GM23338 (cell line): ENCODE results near the gene PVR. TPM values are rescaled to one million over a fixed set of nuclear protein-coding genes. Genes with fewer than 3 reads are reported as not detected.

Experiments
- ATAC-seq: fragments of 200-7000 bp; cut with Tn5 transposase; 3 replicates; pipeline ENCODE4 v1.9.1; 2020
- DNase-seq: peaks from one replicate; pipeline ENCODE4 v3.0.0-alpha.2; 2015; ENCODE audit warnings: low spot score
- H2AFZ ChIP-seq: fragments of 200-600 bp; sonication (generic); 2 replicates; pipeline ENCODE4 v1.8.0; 2016; ENCODE audit warnings: antibody characterized with exemption, mild to moderate bottlenecking, moderate library complexity
- H3F3A ChIP-seq: fragments of 200-600 bp; sonication (generic); replicated peaks from 2 replicates; pipeline ENCODE4 v1.8.0; 2017; ENCODE audit warnings: antibody characterized with exemption, mixed run types, low read depth
- H3K27ac ChIP-seq: fragments of 200-600 bp; sonication (generic); 2 replicates; pipeline ENCODE4 v1.6.1; 2016; ENCODE audit warnings: low read depth
- H3K27me3 ChIP-seq: fragments of 200-600 bp; sonication (generic); 2 replicates; pipeline ENCODE4 v1.8.0; 2016; ENCODE audit warnings: mild to moderate bottlenecking, mixed run types, moderate library complexity; ENCODE audit not compliant: insufficient read depth
- H3K36me3 ChIP-seq: fragments of 200-600 bp; sonication (generic); 2 replicates; pipeline ENCODE4 v1.8.0; 2016; ENCODE audit warnings: mild to moderate bottlenecking; ENCODE audit not compliant: insufficient read depth
- H3K4me1 ChIP-seq: fragments of 200-600 bp; sonication (generic); 2 replicates; pipeline ENCODE4 v1.8.0; 2016; ENCODE audit warnings: mild to moderate bottlenecking, moderate library complexity; ENCODE audit not compliant: insufficient read depth
- H3K4me2 ChIP-seq: fragments of 200-600 bp; sonication (generic); 2 replicates; pipeline ENCODE4 v1.7.1; 2017; ENCODE audit warnings: mixed run types
- H3K4me3 ChIP-seq: fragments of 200-600 bp; sonication (generic); 2 replicates; pipeline ENCODE4 v1.6.1; 2016; ENCODE audit warnings: mixed run types
- H3K79me2 ChIP-seq: fragments of 200-600 bp; sonication (generic); replicated peaks from 2 replicates; pipeline ENCODE4 v1.8.0; 2017; ENCODE audit warnings: mild to moderate bottlenecking; ENCODE audit not compliant: insufficient read depth
- H3K9me2 ChIP-seq: fragments of 200-600 bp; sonication (generic); 2 replicates; pipeline ENCODE4 v1.8.0; 2017; ENCODE audit not compliant: insufficient read depth
- H4K20me1 ChIP-seq: fragments of 200-600 bp; sonication (generic); replicated peaks from 2 replicates; pipeline ENCODE4 v1.8.0; 2017; ENCODE audit warnings: mild to moderate bottlenecking; ENCODE audit not compliant: insufficient read depth
- H3K27ac Mint-ChIP-seq: 2 replicates; pipeline ENCODE4 v1.8.0; 2020; ENCODE audit warnings: inconsistent platforms, mild to moderate bottlenecking, moderate library complexity, mixed read lengths
- H3K27me3 Mint-ChIP-seq: 3 replicates; pipeline ENCODE4 v1.8.0; 2022; ENCODE audit warnings: low read depth, mild to moderate bottlenecking, moderate library complexity, mixed read lengths, inconsistent platforms; ENCODE audit not compliant: insufficient read depth, poor library complexity
- H3K36me3 Mint-ChIP-seq: 3 replicates; pipeline ENCODE4 v1.8.0; 2021; ENCODE audit warnings: low read depth, mild to moderate bottlenecking, inconsistent platforms, moderate library complexity, mixed read lengths
- H3K4me1 Mint-ChIP-seq: 3 replicates; pipeline ENCODE4 v1.8.0; 2020; ENCODE audit warnings: mild to moderate bottlenecking, inconsistent platforms, mixed read lengths
- H3K4me3 Mint-ChIP-seq: 3 replicates; pipeline ENCODE4 v1.8.0; 2021; ENCODE audit warnings: moderate library complexity, mild to moderate bottlenecking, inconsistent platforms, mixed read lengths
- H3K9me3 Mint-ChIP-seq: 3 replicates; pipeline ENCODE4 v1.8.0; 2020; ENCODE audit warnings: moderate library complexity, mild to moderate bottlenecking, inconsistent platforms, mixed read lengths
- CREB1 ChIP-seq: fragments of 250-450 bp; sonication (Bioruptor Pico); IDR thresholded peaks from 2 replicates; pipeline ENCODE4 v1.5.0; 2020; ENCODE audit warnings: low read depth, mild to moderate bottlenecking, moderate library complexity
- EZH2 ChIP-seq: fragments of 200-600 bp; sonication (generic); IDR thresholded peaks from one replicate; pipeline ENCODE4 v1.8.0; 2017; ENCODE audit warnings: antibody characterized with exemption, mild to moderate bottlenecking, low read depth; ENCODE audit not compliant: unreplicated experiment
- JUNB ChIP-seq: IDR thresholded peaks from one replicate; pipeline ENCODE4 v1.6.1; 2016; ENCODE audit warnings: antibody characterized with exemption; ENCODE audit not compliant: unreplicated experiment
- ZNF331 ChIP-seq: fragments of 250-450 bp; sonication (Bioruptor Pico); IDR thresholded peaks from 2 replicates; pipeline ENCODE4 v1.5.0; 2020; ENCODE audit warnings: low read depth, mild to moderate bottlenecking, moderate library complexity
- polyA plus RNA-seq: library from polyadenylated mRNA; unstranded; fragments of >200 nt; fragmentation: Nextera tagmentation; extraction: Ambion mirVana; gene quantifications from 2 replicates; pipeline ENCODE4 v1.2.1, GENCODE V29; 2016
- total RNA-seq: library from RNA; depleted of rRNA; stranded (reverse); fragments of >200 nt; shearing (Covaris generic); gene quantifications from 2 replicates; pipeline ENCODE4 v1.2.3, GENCODE V29; 2014
- TF ChIP-seq, protein P1 (sequence below), 2 experiments: fragments of 200-600 bp in 1 of 2; sonication (generic) in 1 of 2; conservative IDR thresholded peaks; 2 replicates each; pipeline versions ENCODE4 v1.5.1 to v1.6.1; 2016 to 2017; ENCODE audit warnings: antibody characterized with exemption in 2 of 2, low read depth in 2 of 2, mild to moderate bottlenecking in 2 of 2, moderate library complexity in 1 of 2
- TF ChIP-seq, protein P2 (sequence below): IDR thresholded peaks from 2 replicates; pipeline ENCODE4 v1.6.1; 2016; ENCODE audit warnings: antibody characterized with exemption

Gene PVR
- total and polyA plus RNA-seq, 2 experiments from 2014 or later, result 4.8 to 19.0 TPM

DNA sequence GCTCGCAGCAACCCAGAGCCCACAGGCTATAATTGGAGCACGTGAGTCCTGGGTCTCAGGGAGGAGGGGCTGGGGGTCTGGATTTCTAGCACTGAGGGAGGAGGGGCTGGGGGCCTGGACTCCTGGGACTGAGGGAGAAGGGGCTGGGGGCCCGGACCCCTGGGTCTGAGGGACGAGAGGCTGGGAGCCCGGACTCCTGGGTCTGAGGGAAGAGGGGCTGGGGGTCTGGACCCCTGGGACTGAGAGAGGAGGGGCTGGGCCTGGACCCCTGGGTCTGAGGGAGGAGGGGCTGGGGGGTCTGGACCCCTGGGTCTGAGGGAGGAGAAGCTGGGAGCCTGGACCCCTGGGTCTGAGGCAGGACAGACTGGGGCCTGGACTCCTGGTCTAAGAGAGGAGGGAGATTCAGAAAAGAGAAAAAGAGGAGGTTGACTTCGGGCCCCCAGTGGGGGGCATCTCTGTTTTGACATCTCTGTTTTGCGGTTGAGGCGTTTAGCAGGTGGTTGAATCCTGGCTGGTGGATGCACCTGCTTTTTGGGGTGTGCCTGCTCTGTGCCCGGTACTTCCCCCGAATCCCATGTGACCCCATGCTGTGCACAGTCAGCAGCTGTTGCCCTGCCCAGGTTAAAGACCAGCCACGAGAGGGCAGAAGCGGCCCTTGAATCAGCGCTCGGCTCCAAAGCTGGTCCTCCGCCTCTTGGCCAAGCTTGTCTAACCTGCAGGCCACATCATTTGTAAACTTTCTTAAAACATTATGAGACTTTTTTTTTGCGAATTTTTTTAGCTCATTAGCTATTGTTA lies 10.5 kb downstream of the PVR start:
- peaks cover 72% of the 10 kb centered on the region for H3K36me3 Mint-ChIP-seq
- H3K36me3 ChIP-seq, result peaks cover 25% of the 10 kb centered on the region
- no peaks in the 10 kb centered on the region for H3K4me1 ChIP-seq
- H3K27ac ChIP-seq, result no peak overlapping the region
- no peaks in the 10 kb centered on the region; the same call in 1 of the 3 replicates for H3K9me3 Mint-ChIP-seq
- H3K4me1 Mint-ChIP-seq, result no peaks in the 10 kb centered on the region; the same call in 2 of the 3 replicates
- H3K27me3 ChIP-seq, result no peaks in the 10 kb centered on the region
- ATAC-seq, result peak; percentile 69
- no peak overlapping the region for H3K4me3 ChIP-seq
- no peaks in the 10 kb centered on the region for H3K79me2 ChIP-seq
- DNase-seq, result peak; percentile 82
- TF ChIP-seq, protein P1, sequence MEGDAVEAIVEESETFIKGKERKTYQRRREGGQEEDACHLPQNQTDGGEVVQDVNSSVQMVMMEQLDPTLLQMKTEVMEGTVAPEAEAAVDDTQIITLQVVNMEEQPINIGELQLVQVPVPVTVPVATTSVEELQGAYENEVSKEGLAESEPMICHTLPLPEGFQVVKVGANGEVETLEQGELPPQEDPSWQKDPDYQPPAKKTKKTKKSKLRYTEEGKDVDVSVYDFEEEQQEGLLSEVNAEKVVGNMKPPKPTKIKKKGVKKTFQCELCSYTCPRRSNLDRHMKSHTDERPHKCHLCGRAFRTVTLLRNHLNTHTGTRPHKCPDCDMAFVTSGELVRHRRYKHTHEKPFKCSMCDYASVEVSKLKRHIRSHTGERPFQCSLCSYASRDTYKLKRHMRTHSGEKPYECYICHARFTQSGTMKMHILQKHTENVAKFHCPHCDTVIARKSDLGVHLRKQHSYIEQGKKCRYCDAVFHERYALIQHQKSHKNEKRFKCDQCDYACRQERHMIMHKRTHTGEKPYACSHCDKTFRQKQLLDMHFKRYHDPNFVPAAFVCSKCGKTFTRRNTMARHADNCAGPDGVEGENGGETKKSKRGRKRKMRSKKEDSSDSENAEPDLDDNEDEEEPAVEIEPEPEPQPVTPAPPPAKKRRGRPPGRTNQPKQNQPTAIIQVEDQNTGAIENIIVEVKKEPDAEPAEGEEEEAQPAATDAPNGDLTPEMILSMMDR (conservative IDR thresholded peaks at IDR 0.05; ENCODE audit: low read depth in 2 of 2), result peak; percentile 61 to 76
- no peak for TF ChIP-seq JUNB
- no peak overlapping the region for H2AFZ ChIP-seq
- H3K9me2 ChIP-seq, result no peaks in the 10 kb centered on the region
- no peaks in the 10 kb centered on the region; the same call in 1 of the 2 replicates for H4K20me1 ChIP-seq
- peaks cover 4% of the 10 kb centered on the region for H3K27me3 Mint-ChIP-seq
- H3F3A ChIP-seq, result no peaks in the 10 kb centered on the region
- H3K27ac Mint-ChIP-seq, result no peak overlapping the region
- H3K4me2 ChIP-seq, result no peak overlapping the region
- no peak overlapping the region for H3K4me3 Mint-ChIP-seq

DNA sequence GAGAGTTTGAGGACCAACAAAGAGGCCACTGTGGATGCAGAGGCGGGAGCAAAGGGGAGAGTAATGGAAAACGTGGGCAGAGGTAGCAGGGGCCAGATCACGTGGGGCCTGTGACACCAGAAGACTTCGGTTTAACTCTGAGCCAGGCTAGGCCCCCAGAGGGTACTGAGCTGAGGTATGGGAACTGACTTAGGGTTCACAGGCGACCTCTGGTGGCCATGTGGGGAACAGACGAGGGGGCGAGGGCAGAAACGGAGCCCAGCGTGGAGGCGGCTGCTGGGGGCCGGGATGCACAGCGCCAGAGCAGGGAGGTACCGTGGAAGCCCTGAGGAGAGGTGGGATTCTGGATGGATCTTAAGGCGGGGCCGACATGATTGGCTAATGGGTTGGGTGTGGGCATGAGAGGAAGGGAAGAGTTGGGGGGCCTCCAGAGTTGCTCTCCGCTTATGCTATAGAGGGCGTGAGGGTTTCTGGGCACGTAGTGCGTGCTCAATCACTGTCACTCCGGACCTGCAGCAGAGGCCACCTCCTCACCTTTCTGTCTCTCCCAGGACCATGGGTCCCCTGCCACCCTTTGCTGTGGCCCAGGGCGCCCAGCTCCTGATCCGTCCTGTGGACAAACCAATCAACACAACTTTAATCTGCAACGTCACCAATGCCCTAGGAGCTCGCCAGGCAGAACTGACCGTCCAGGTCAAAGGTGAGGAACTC lies 13.7 kb downstream of the PVR start:
- H3K4me1 ChIP-seq, result no peaks in the 10 kb centered on the region
- H3K27ac Mint-ChIP-seq, result no peak overlapping the region
- no peak overlapping the region for H2AFZ ChIP-seq
- H3K4me1 Mint-ChIP-seq, result no peaks in the 10 kb centered on the region; the same call in 2 of the 3 replicates
- peaks cover 30% of the 10 kb centered on the region for H3K36me3 ChIP-seq
- no peak overlapping the region for H3K4me3 Mint-ChIP-seq
- H3K4me2 ChIP-seq, result no peak overlapping the region
- no peak overlapping the region for H3K4me3 ChIP-seq
- H3K27me3 Mint-ChIP-seq, result peaks cover 8% of the 10 kb centered on the region
- no peaks in the 10 kb centered on the region; the same call in 1 of the 3 replicates for H3K9me3 Mint-ChIP-seq
- H3K9me2 ChIP-seq, result no peaks in the 10 kb centered on the region
- no peak overlapping the region for H3K27ac ChIP-seq
- TF ChIP-seq ZNF331 (CRISPR knock-in tag) (no peak), EZH2 (no peak), CREB1 (CRISPR knock-in tag) (no peak)
- TF ChIP-seq, protein P1 (conservative IDR thresholded peaks at IDR 0.05; ENCODE audit: low read depth in 2 of 2), result peak; percentile 91 to 97
- TF ChIP-seq, protein P2, sequence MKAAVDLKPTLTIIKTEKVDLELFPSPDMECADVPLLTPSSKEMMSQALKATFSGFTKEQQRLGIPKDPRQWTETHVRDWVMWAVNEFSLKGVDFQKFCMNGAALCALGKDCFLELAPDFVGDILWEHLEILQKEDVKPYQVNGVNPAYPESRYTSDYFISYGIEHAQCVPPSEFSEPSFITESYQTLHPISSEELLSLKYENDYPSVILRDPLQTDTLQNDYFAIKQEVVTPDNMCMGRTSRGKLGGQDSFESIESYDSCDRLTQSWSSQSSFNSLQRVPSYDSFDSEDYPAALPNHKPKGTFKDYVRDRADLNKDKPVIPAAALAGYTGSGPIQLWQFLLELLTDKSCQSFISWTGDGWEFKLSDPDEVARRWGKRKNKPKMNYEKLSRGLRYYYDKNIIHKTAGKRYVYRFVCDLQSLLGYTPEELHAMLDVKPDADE, result no peak
- DNase-seq (peak; percentile 90), ATAC-seq (peak; percentile 95)
- H3K27me3 ChIP-seq, result no peaks in the 10 kb centered on the region
- no peaks in the 10 kb centered on the region for H4K20me1 ChIP-seq
- no peaks in the 10 kb centered on the region for H3K79me2 ChIP-seq
- no peaks in the 10 kb centered on the region for H3F3A ChIP-seq
- peaks cover 63% of the 10 kb centered on the region for H3K36me3 Mint-ChIP-seq
